T-helper 1 cell treated with Interleukin-12 subunit alpha and Interleukin-12 subunit beta and Interleukin-4 antibody, amounts not matched to agents 30 μg/mL and 1 μg/mL, for 36 hours (primary cell): ENCODE measurements around the gene KLKB1.
"Not testable (repeated sequence)": the region's sequence is repeated elsewhere in the genome, so short reads cannot be mapped to it uniquely, and the experiment has no call there.

Experiments used
- H3K27ac Mint-ChIP-seq: one replicate; pipeline ENCODE4 v1.8.0; 2021; ENCODE audit warnings: mild to moderate bottlenecking, mixed read lengths
- H3K27me3 Mint-ChIP-seq: one replicate; pipeline ENCODE4 v1.8.0; 2021; ENCODE audit warnings: low read depth, mixed read lengths
- H3K36me3 Mint-ChIP-seq: one replicate; pipeline ENCODE4 v1.8.0; 2021; ENCODE audit warnings: low read depth, mixed read lengths
- H3K4me1 Mint-ChIP-seq: one replicate; pipeline ENCODE4 v1.8.0; 2021; ENCODE audit warnings: low read depth, mixed read lengths
- H3K4me3 Mint-ChIP-seq: one replicate; pipeline ENCODE4 v1.8.0; 2021; ENCODE audit warnings: mild to moderate bottlenecking, moderate library complexity, mixed read lengths
- H3K9me3 Mint-ChIP-seq: one replicate; pipeline ENCODE4 v1.8.0; 2021; ENCODE audit warnings: mixed read lengths

Gene KLKB1

GRCh38 chr4:186242031-186242430 lies 14.7 kb downstream of the KLKB1 start:
- not testable (repeated sequence) for H3K27ac Mint-ChIP-seq, H3K4me1 Mint-ChIP-seq, H3K36me3 Mint-ChIP-seq, H3K4me3 Mint-ChIP-seq, H3K9me3 Mint-ChIP-seq, H3K27me3 Mint-ChIP-seq

- no peaks in the 10 kb centered on the region for H3K27me3 Mint-ChIP-seq
These were observed 16.0 kb downstream of the KLKB1 start for GRCh38 chr4:186243331-186243730.

GRCh38 chr4:186244835-186245234 lies 17.5 kb downstream of the KLKB1 start:
- H3K27ac Mint-ChIP-seq = no peak overlapping the region
- H3K9me3 Mint-ChIP-seq = peaks cover 5% of the 10 kb centered on the region
- H3K4me1 Mint-ChIP-seq = no peaks in the 10 kb centered on the region
- no peaks in the 10 kb centered on the region for H3K36me3 Mint-ChIP-seq
- no peak overlapping the region for H3K4me3 Mint-ChIP-seq
- H3K27me3 Mint-ChIP-seq = no peaks in the 10 kb centered on the region

More at GRCh38 chr4:186243331-186243730, 16.0 kb downstream of the KLKB1 start:
- no peak overlapping the region for H3K4me3 Mint-ChIP-seq
- H3K4me1 Mint-ChIP-seq = no peaks in the 10 kb centered on the region
- peaks cover 5% of the 10 kb centered on the region for H3K9me3 Mint-ChIP-seq
- H3K36me3 Mint-ChIP-seq = no peaks in the 10 kb centered on the region
- H3K27ac Mint-ChIP-seq = no peak overlapping the region

- H3K4me1 Mint-ChIP-seq, H3K4me3 Mint-ChIP-seq, H3K9me3 Mint-ChIP-seq, H3K36me3 Mint-ChIP-seq, H3K27me3 Mint-ChIP-seq, H3K27ac Mint-ChIP-seq: not testable (repeated sequence)
These were observed 19.9 kb downstream of the KLKB1 start for GRCh38 chr4:186247062-186247752.

- no peaks in the 10 kb centered on the region for H3K27me3 Mint-ChIP-seq
- no peaks in the 10 kb centered on the region for H3K36me3 Mint-ChIP-seq
- H3K4me1 Mint-ChIP-seq = no peaks in the 10 kb centered on the region
- no peak overlapping the region for H3K27ac Mint-ChIP-seq
- no peak overlapping the region for H3K4me3 Mint-ChIP-seq
- peaks cover 5% of the 10 kb centered on the region for H3K9me3 Mint-ChIP-seq
These were observed 21.3 kb downstream of the KLKB1 start for GRCh38 chr4:186248643-186249042.

GRCh38 chr4:186249785-186250754 lies 22.8 kb downstream of the KLKB1 start:
- H3K27me3 Mint-ChIP-seq = no peaks in the 10 kb centered on the region
- H3K4me1 Mint-ChIP-seq = no peaks in the 10 kb centered on the region

GRCh38 chr4:186250760-186251159 lies 23.5 kb downstream of the KLKB1 start:
- Mint-ChIP-seq H3K27ac (no peak overlapping the region), H3K27me3 (no peaks in the 10 kb centered on the region), H3K4me1 (no peaks in the 10 kb centered on the region)

More at GRCh38 chr4:186249785-186250754, 22.8 kb downstream of the KLKB1 start:
- Mint-ChIP-seq H3K4me3 (no peak overlapping the region), H3K27ac (no peak overlapping the region), H3K9me3 (peaks cover 5% of the 10 kb centered on the region), H3K36me3 (no peaks in the 10 kb centered on the region)

GRCh38 chr4:186255122-186255521 lies 27.8 kb downstream of the KLKB1 start:
- Mint-ChIP-seq H3K4me1 (no peaks in the 10 kb centered on the region), H3K36me3 (no peaks in the 10 kb centered on the region), H3K27me3 (no peaks in the 10 kb centered on the region), H3K27ac (no peak overlapping the region), H3K4me3 (no peak overlapping the region), H3K9me3 (no peaks in the 10 kb centered on the region)

More at GRCh38 chr4:186250760-186251159, 23.5 kb downstream of the KLKB1 start:
- Mint-ChIP-seq H3K4me3 (no peak overlapping the region), H3K9me3 (peaks cover 3% of the 10 kb centered on the region), H3K36me3 (no peaks in the 10 kb centered on the region)

- no peaks in the 10 kb centered on the region for H3K4me1 Mint-ChIP-seq
- no peaks in the 10 kb centered on the region for H3K9me3 Mint-ChIP-seq
- H3K4me3 Mint-ChIP-seq = no peak overlapping the region
- no peaks in the 10 kb centered on the region for H3K27me3 Mint-ChIP-seq
- H3K27ac Mint-ChIP-seq = no peak overlapping the region
- H3K36me3 Mint-ChIP-seq = no peaks in the 10 kb centered on the region
These were observed 31.0 kb downstream of the KLKB1 start for GRCh38 chr4:186258216-186258811.

GRCh38 chr4:186260117-186260503 lies 32.8 kb downstream of the KLKB1 start:
- Mint-ChIP-seq H3K4me3 (no peak overlapping the region), H3K27ac (no peak overlapping the region), H3K4me1 (no peaks in the 10 kb centered on the region), H3K9me3 (no peaks in the 10 kb centered on the region), H3K27me3 (no peaks in the 10 kb centered on the region), H3K36me3 (no peaks in the 10 kb centered on the region)

GRCh38 chr4:186260504-186261448 lies 33.5 kb downstream of the KLKB1 start:
- H3K36me3 Mint-ChIP-seq = no peaks in the 10 kb centered on the region
- no peak overlapping the region for H3K4me3 Mint-ChIP-seq
- no peaks in the 10 kb centered on the region for H3K9me3 Mint-ChIP-seq
- H3K4me1 Mint-ChIP-seq = no peaks in the 10 kb centered on the region
- no peaks in the 10 kb centered on the region for H3K27me3 Mint-ChIP-seq
- H3K27ac Mint-ChIP-seq = no peak overlapping the region

- H3K27me3 Mint-ChIP-seq = peaks cover 10% of the 10 kb centered on the region
- no peak overlapping the region for H3K27ac Mint-ChIP-seq
- no peaks in the 10 kb centered on the region for H3K36me3 Mint-ChIP-seq
- H3K4me1 Mint-ChIP-seq = no peaks in the 10 kb centered on the region
- H3K4me3 Mint-ChIP-seq = no peak overlapping the region
- H3K9me3 Mint-ChIP-seq = no peaks in the 10 kb centered on the region
These were observed 37.4 kb downstream of the KLKB1 start for GRCh38 chr4:186264660-186265059.

- H3K36me3 Mint-ChIP-seq, H3K27ac Mint-ChIP-seq, H3K4me3 Mint-ChIP-seq, H3K27me3 Mint-ChIP-seq, H3K4me1 Mint-ChIP-seq, H3K9me3 Mint-ChIP-seq: not testable (repeated sequence)
These were observed 37.9 kb downstream of the KLKB1 start for GRCh38 chr4:186265250-186265649.
